Activated naive CD4-positive, alpha-beta T cell treated with anti-CD3 and anti-CD28 coated beads, Interleukin-2, amount 50 U/mL, for 24 hours (primary cell): Measurements from ENCODE around the gene C6orf58.
"Not testable (repeated sequence)": the region's sequence is repeated elsewhere in the genome, so short reads cannot be mapped to it uniquely, and the experiment has no call there.

ENCODE experiments used
- H3K27ac Mint-ChIP-seq: one replicate; pipeline ENCODE4 v1.8.0; 2021; ENCODE audit warnings: mild to moderate bottlenecking, mixed read lengths
- H3K27me3 Mint-ChIP-seq: one replicate; pipeline ENCODE4 v1.8.0; 2021; ENCODE audit warnings: mixed read lengths
- H3K36me3 Mint-ChIP-seq: one replicate; pipeline ENCODE4 v1.8.0; 2021; ENCODE audit warnings: mixed read lengths
- H3K4me1 Mint-ChIP-seq: one replicate; pipeline ENCODE4 v1.8.0; 2021; ENCODE audit warnings: mixed read lengths
- H3K4me3 Mint-ChIP-seq: one replicate; pipeline ENCODE4 v1.8.0; 2021; ENCODE audit warnings: mild to moderate bottlenecking, mixed read lengths
- H3K9me3 Mint-ChIP-seq: one replicate; pipeline ENCODE4 v1.8.0; 2021; ENCODE audit warnings: mixed read lengths

Gene C6orf58

DNA sequence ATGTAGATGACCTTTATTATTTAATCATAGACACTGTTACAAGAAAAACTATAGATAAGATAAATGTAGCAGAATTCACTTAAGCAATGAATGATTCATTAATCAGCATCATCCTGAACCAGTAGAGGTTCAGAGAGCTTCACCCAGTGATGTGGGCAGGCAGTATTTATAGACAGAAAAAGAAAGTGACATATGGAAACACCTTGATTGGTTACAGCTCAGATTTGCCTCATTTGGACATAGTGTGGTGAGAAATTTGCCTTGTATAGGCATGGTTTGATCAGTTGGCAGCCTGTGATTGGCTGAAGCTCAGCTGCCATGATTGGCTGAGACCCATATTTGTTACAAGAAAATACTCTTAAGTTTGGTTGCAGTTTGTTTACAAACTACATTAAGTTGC lies 4.6 kb downstream of the C6orf58 start:
- peaks cover 4% of the 10 kb centered on the region for H3K27me3 Mint-ChIP-seq
- H3K27ac Mint-ChIP-seq = no peak overlapping the region
- no peaks in the 10 kb centered on the region for H3K36me3 Mint-ChIP-seq
- H3K9me3 Mint-ChIP-seq = no peaks in the 10 kb centered on the region
- H3K4me3 Mint-ChIP-seq = no peak overlapping the region
- H3K4me1 Mint-ChIP-seq = peaks cover 7% of the 10 kb centered on the region

DNA sequence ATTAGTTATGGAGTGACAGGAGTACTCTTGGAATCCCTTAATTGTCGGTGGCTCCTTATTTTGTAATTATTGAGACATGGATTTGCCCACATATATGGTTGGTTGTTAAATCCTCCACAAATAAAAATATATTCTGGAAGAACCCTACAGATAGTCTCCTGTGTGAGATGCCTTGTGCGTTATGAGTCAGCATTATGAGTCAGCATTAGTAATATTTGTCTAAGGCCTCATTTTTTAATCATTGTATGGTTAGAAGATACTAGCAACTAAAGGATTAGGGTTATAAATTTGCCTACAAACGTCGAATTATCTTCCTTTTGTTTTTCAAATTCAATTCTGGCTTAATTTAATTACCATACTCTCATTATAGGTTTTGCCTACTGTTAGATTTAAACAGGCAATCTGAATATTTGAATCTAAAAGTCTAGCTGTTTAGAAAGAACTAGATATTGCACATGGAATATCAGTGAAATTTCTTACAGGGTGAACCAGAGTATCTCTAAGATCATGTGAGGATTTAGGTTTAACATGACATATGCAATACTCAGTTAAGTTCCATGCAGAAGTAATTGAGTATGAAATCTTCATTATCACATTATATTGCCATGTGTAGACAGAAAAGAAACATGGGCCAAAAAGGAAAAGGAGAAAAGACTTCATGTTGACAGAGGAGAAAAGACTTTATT lies 5.9 kb downstream of the C6orf58 start:
- peaks cover 4% of the 10 kb centered on the region for H3K27me3 Mint-ChIP-seq
- no peaks in the 10 kb centered on the region for H3K36me3 Mint-ChIP-seq
- no peak overlapping the region for H3K27ac Mint-ChIP-seq
- H3K4me1 Mint-ChIP-seq = peaks cover 7% of the 10 kb centered on the region
- H3K4me3 Mint-ChIP-seq = no peak overlapping the region
- no peaks in the 10 kb centered on the region for H3K9me3 Mint-ChIP-seq

DNA sequence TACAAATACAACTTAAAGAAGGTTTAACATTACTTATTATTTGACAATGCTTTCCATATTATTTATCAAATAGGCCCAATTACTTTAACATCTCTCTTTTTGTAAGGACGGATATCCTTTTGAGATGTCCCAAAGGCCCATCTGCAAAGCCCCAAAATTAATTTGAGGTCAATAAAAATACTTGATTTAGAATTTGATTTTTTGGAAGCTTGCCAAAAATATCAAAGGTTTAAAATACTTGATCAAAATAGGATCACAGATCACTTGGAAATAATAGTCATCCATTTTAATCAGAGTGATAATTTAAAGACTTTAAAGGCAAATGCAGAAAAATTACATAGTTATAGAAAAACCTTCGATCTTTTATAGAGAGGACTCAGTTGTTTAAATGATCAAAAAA lies 8.1 kb downstream of the C6orf58 start:
- H3K27ac Mint-ChIP-seq = no peak overlapping the region
- no peak overlapping the region for H3K4me3 Mint-ChIP-seq
- H3K9me3 Mint-ChIP-seq = no peaks in the 10 kb centered on the region
- peaks cover 1% of the 10 kb centered on the region for H3K27me3 Mint-ChIP-seq
- no peaks in the 10 kb centered on the region for H3K36me3 Mint-ChIP-seq
- H3K4me1 Mint-ChIP-seq = peaks cover 6% of the 10 kb centered on the region

DNA sequence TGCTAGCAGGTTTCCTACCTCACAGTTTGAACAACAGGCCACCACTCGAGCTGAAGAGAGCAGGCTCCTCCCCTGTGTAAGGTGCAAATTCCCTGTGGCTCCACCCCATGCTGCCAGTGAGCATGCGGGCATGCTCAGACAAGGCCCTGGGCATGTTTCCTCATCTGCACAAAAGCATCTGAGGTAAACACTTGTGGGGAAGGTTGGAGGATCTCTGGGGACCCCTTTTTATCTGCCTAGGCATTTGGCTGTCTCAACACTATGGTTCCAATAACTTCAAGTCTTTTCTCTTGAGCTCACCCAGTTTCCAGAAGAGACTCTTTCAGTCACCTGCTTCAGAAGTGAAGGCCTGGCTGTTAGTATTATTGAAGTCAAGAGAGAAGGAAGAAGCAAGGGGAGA lies 9.4 kb downstream of the C6orf58 start:
- no peaks in the 10 kb centered on the region for H3K4me1 Mint-ChIP-seq

DNA sequence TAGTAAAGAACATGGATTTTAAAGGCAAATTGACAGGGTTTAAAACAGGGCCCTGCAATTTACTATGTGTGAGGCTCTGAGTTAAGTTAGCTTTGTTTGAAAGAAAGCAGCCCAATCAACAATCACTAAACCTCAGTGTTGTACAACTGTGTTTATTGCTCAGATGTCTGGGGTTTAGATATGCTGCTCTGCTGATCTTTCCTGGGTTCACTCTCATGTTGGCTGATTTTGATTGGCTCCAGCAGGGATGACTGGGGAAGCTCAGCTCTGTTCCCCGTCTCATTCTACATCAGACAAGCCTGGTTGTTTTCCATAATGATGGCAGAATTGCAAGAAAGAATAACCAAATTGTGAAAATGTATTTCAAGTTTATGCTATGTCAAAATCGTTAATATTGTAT lies 10.9 kb downstream of the C6orf58 start:
- no peak overlapping the region for H3K4me3 Mint-ChIP-seq
- H3K9me3 Mint-ChIP-seq = no peaks in the 10 kb centered on the region
- H3K27me3 Mint-ChIP-seq = peaks cover 3% of the 10 kb centered on the region
- no peak overlapping the region for H3K27ac Mint-ChIP-seq
- no peaks in the 10 kb centered on the region for H3K36me3 Mint-ChIP-seq
- H3K4me1 Mint-ChIP-seq = no peaks in the 10 kb centered on the region

More for the DNA sequence above, 9.4 kb downstream of the C6orf58 start:
- Mint-ChIP-seq H3K9me3 (no peaks in the 10 kb centered on the region), H3K27ac (no peak overlapping the region), H3K36me3 (no peaks in the 10 kb centered on the region), H3K27me3 (peaks cover 1% of the 10 kb centered on the region), H3K4me3 (no peak overlapping the region)

DNA sequence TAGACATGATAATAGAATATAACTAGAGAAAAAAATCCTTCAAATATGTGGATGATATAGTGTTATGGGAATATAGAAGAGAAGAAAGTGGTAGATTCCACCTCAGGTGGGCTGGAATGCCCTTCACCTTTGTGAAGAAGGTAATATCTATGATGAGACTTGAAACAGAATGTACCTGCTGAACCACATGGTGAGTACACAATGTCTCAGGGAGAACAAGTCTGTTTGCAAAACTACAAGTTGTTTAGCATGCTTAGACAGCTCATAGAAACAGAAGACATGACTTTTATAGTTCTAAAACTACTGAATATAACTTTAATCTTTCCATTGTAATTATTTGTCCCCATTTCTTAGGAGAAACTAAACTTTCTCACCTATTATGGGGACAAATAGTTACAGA lies 12.2 kb downstream of the C6orf58 start:
- H3K4me3 Mint-ChIP-seq = no peak overlapping the region
- no peaks in the 10 kb centered on the region for H3K9me3 Mint-ChIP-seq
- H3K4me1 Mint-ChIP-seq = no peaks in the 10 kb centered on the region
- H3K36me3 Mint-ChIP-seq = no peaks in the 10 kb centered on the region
- H3K27ac Mint-ChIP-seq = no peak overlapping the region
- H3K27me3 Mint-ChIP-seq = peaks cover 3% of the 10 kb centered on the region

DNA sequence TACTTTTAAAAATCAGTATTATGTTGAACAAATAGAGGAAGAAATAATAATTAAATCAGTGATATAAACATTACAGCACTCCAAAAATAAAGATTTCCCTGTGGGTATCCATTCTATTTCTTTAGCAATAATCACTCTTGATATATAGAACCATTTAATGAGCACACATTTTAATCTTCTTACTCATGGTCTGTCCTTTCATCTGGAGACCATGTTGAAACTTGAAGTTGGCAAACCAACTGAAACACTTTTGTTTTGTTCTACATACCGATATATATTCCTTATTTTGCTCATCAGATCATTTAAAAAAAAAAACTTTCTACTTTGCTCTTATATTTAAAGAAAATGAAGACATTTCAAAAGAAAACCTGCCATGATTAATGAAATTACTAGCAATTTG lies 13.4 kb downstream of the C6orf58 start:
- H3K9me3 Mint-ChIP-seq = no peaks in the 10 kb centered on the region
- no peaks in the 10 kb centered on the region for H3K4me1 Mint-ChIP-seq
- H3K27me3 Mint-ChIP-seq = peaks cover 3% of the 10 kb centered on the region
- no peak overlapping the region for H3K27ac Mint-ChIP-seq
- no peaks in the 10 kb centered on the region for H3K36me3 Mint-ChIP-seq
- no peak overlapping the region for H3K4me3 Mint-ChIP-seq

DNA sequence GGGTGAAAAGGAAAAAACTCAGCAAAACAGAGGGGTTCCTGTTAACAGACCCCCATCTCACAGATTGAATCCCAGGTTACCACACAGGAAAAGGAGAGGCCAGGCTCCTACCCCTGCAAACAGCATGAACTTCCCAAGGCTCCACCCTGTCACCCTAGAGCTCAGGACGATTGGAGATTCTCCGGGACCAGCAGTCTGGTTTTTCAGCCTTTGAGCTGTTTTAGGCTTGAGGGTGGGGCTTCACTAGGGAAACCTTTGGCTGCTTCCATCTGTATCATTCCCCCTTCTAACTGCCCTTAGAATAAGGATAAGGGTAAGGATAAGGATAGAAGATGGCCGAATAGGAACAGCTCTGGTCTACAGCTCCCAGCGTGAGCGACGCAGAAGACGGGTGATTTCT lies 16.0 kb downstream of the C6orf58 start:
- Mint-ChIP-seq H3K27ac (no peak overlapping the region), H3K27me3 (peaks cover 5% of the 10 kb centered on the region), H3K4me1 (no peaks in the 10 kb centered on the region), H3K4me3 (no peak overlapping the region), H3K9me3 (no peaks in the 10 kb centered on the region), H3K36me3 (no peaks in the 10 kb centered on the region)

DNA sequence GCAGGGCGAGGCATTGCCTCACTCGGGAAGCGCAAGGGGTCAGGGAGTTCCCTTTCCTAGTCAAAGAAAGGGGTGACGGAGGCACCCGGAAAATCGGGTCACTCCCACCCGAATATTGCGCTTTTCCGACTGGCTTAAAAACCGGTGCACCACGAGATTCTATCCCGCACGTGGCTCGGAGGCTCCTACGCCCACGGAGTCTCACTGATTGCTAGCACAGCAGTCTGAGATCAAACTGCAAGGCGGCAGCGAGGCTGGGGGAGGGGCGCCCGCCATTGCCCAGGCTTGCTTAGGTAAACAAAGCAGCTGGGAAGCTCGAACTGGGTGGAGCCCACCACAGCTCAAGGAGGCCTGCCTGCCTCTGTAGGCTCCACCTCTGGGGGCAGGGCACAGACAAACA lies 16.5 kb downstream of the C6orf58 start:
- H3K4me1 Mint-ChIP-seq, H3K4me3 Mint-ChIP-seq, H3K27ac Mint-ChIP-seq: not testable (repeated sequence)

DNA sequence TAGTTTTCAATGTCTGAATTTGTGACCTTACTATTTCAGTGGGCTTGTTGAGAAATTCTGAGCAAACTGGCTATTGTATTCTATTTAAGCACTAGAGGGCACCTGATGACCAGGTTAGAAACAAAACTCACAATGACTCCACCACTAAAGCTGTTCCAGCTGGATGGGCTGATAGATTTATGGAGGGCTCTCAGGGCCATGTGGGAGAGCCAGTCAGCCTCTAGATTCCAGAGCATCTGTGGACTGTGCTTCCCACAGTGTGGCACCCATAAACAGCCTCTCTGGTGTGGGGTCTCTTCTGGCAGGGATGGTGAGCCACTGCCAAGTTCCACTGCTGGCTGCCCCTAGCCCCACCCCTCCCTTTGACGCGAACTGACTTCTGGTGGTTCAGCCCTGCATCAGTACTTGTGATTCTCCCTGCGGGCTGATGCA lies 29.2 kb downstream of the C6orf58 start:
- no peaks in the 10 kb centered on the region for H3K4me1 Mint-ChIP-seq
- H3K4me3 Mint-ChIP-seq = no peak overlapping the region
- H3K36me3 Mint-ChIP-seq = no peaks in the 10 kb centered on the region
- H3K27ac Mint-ChIP-seq = no peak overlapping the region
- no peaks in the 10 kb centered on the region for H3K9me3 Mint-ChIP-seq
- no peaks in the 10 kb centered on the region for H3K27me3 Mint-ChIP-seq

More for the DNA sequence above, 16.5 kb downstream of the C6orf58 start:
- not testable (repeated sequence) for H3K9me3 Mint-ChIP-seq, H3K27me3 Mint-ChIP-seq, H3K36me3 Mint-ChIP-seq

DNA sequence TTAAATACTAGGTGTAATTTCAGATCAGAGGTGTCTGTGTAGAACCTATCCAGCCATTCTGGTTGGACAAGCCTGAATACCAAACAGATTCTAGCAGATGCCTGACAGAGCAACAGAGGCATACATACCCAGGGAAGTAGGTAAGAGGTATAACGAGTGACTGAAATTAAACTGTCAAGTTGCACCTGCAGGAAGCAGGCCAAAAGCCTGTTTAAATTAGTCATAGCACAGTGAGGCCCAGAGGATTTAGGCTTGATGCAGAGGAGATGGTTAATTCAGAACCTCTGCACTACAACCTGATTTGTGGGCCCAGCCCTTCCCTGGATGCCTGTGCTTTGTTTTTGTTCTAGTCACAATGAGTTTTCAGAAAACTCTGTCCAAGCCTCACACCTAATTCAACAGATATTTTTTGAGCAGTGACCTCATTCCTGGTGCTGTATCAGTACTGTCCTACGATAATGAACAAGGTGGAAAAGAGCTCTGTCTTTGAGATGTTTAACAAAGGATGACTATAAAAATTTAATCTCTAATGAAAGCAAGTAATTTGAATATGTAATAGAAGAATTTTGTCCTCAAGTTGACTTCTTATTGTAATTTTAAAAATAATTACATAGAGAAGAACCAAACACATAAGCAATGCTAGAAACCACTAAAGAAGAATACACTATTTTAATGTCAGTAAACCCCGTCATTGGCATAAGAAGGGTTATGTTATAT lies 31.7 kb downstream of the C6orf58 start:
- Mint-ChIP-seq H3K27ac (no peak overlapping the region), H3K4me3 (no peak overlapping the region), H3K9me3 (no peaks in the 10 kb centered on the region), H3K4me1 (no peaks in the 10 kb centered on the region), H3K27me3 (no peaks in the 10 kb centered on the region), H3K36me3 (no peaks in the 10 kb centered on the region)

DNA sequence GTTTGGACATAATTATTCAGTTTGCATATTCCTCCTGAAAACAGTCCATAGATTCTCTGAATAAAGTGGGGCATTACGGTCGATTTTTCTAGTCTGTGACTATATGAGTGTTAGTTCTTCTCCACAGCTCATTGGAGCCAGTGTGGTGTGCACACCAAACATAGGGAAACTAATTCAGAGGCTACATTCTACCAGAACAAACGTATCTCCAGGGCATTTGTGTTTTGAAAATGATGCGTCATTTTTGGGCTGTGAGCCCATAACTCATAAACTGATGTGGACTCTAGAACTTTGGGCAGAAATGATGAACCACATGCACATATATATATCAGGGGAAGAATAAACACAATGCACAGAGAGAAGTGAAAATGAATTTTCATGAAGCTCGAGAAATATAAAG lies 41.8 kb downstream of the C6orf58 start:
- Mint-ChIP-seq H3K4me3 (no peak overlapping the region), H3K27me3 (peaks cover 2% of the 10 kb centered on the region), H3K27ac (no peak overlapping the region), H3K36me3 (no peaks in the 10 kb centered on the region), H3K9me3 (no peaks in the 10 kb centered on the region), H3K4me1 (no peaks in the 10 kb centered on the region)

DNA sequence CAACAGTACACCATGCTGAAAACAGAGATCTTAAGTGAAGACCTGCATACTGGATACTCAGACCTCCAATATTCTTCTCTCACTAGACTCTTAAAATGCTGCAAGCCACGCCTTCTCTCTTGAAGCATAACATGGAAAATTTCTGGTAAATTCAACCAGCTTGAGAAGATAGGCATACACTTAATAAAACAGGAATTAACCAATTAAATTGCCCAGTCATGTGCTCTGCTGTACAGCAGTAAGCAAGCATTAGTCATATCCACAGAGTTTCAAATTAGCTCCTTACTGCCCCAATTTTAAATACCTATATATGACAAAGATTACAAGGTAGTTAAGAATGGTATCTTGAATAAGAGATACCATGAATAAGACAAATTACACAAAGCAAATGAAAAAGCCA lies 53.8 kb downstream of the C6orf58 start:
- no peak overlapping the region for H3K4me3 Mint-ChIP-seq
- no peaks in the 10 kb centered on the region for H3K9me3 Mint-ChIP-seq
- H3K4me1 Mint-ChIP-seq = no peaks in the 10 kb centered on the region
- H3K27ac Mint-ChIP-seq = no peak overlapping the region
- no peaks in the 10 kb centered on the region for H3K27me3 Mint-ChIP-seq
- no peaks in the 10 kb centered on the region for H3K36me3 Mint-ChIP-seq

DNA sequence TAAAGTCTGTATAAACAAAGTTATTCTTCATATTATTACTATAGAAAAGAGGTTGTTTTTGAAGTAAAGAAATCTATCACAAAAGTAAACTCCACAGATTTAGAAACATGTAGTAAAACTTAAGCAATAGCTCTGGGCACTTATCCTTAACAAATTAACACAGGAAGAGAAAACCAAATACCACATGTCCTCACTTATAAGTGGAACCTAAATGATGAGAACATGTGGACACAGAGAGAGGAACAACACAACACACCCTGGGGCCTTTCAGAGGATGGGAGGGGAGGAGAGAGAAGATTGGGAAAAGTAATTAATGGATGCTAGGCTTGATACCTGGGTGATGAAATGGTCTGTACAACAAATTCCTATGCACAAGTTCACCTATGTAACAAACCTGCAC lies 57.2 kb downstream of the C6orf58 start:
- no peaks in the 10 kb centered on the region for H3K4me1 Mint-ChIP-seq

DNA sequence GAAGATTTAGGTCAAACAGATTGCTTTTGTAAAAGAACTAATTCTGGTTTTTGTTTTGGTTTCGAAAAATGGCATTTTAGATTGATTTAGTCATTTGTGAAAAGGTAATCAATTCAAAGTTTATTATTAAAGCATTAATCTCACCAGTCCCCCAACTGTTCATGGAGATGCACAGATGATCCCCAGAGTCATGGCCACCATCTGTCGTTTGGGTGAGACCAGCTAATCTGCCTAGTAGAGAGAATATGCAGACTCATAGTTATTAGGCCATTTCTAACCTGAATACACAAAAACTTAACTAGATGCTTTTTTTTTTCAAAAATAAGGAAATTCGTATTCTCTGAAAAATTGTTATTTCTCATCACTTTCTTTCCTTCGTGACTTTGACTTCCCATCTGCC lies 58.1 kb downstream of the C6orf58 start:
- Mint-ChIP-seq H3K4me1 (no peaks in the 10 kb centered on the region), H3K36me3 (no peaks in the 10 kb centered on the region), H3K4me3 (no peak overlapping the region), H3K27ac (no peak overlapping the region), H3K27me3 (peaks cover 1% of the 10 kb centered on the region), H3K9me3 (no peaks in the 10 kb centered on the region)

More for the DNA sequence above, 57.2 kb downstream of the C6orf58 start:
- Mint-ChIP-seq H3K36me3 (no peaks in the 10 kb centered on the region), H3K27me3 (peaks cover 1% of the 10 kb centered on the region), H3K27ac (no peak overlapping the region), H3K9me3 (no peaks in the 10 kb centered on the region), H3K4me3 (no peak overlapping the region)

DNA sequence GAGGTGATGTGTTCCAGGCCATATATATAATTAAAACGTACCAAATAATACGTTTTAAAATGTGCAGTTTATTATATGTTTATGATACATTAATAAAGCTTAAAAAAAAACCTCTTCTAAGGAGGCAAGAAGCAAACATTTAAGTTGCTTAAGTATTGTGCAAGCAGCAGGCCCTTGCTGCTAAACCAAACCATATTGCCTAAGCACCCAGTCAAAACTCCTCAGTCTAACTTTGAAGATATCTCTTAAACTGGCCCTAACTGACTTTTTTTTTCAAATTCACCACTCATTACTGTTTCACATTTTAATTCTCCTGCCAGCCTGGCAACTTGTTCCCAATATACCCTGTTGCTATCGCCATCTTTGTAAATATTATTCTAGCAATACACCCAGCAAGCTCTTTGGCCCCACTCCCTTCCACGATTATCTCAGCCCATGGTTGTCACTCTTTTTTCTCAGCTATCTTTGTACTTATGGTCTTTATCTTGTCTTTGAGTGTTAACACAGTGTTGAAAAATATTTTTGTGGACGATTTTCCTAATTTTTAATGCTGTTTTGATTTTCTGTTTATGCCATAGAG lies 60.9 kb downstream of the C6orf58 start:
- Mint-ChIP-seq H3K36me3 (peaks cover 2% of the 10 kb centered on the region), H3K27me3 (peaks cover 5% of the 10 kb centered on the region), H3K4me3 (no peak overlapping the region), H3K9me3 (no peaks in the 10 kb centered on the region), H3K4me1 (no peaks in the 10 kb centered on the region), H3K27ac (no peak overlapping the region)
